Activated CD4-positive, alpha-beta T cell treated with anti-CD3 and anti-CD28 coated beads, Interleukin-10, Interleukin-2, amounts not matched to agents 100 ng/mL and 50 ng/mL, durations not matched to agents 16 hours and 8 hours (primary cell): ENCODE results near the gene ZNF266.

Source experiments
- DNase-seq: peaks from one replicate; pipeline ENCODE4 v3.0.0-alpha.2; 2020

ZNF266 gene

DNA sequence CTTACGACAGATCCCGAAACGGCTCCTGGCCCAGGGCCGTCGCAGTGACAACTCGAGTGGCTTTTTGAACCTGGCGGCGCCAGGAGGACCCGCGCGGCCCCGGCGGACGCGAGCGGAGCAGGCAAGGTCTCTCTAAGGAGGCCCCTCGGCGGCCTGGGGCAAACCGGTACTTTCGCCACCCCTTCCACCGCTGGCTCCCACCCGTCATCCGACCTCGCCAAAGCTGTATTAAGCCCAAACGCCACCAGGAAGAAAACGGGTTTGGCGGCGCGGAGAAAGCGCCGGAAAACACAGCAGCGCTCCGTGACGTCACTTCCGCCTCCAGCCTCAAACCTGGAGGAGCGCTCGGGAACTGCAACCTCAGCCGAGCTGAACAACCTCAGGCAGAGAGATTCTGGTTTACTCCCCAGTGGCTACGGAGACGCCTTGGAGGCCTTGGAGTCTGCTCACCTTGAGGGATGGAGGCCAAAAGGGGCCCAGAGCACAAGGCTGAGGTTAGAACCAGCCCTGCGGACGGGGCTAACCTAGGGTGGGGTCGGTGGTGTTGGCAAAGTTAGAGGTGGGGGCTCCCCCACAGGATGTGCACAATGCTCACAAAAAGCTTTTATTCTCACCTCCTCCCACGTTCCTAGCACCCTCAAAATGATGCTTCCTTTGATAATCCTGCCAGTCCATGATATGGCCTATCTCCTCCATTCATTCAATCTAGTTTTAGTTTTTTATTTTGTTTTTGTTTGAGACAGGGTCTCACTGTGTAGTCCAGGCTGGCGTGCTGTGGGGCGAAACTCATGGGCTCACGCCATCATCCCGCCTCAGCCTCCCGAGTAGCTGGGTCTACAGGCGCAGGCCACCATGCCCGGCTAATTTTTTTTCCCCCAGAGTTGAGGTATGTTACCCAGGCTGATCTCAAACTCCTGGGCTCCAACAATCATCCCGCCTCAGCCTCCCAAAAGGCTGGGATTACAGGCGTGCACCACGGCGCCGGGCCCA lies at the start of gene ZNF266:
ZNF266 (minus strand) TSS at position 295 of the 990 bp plus-strand sequence. CDS start 15,484 bp downstream, outside the sequence.
- peak; percentile 93 for DNase-seq

- no peak for DNase-seq
Measured at GRCh38 chr19:9485140-9485539, 49.8 kb upstream of the ZNF266 start.

DNA sequence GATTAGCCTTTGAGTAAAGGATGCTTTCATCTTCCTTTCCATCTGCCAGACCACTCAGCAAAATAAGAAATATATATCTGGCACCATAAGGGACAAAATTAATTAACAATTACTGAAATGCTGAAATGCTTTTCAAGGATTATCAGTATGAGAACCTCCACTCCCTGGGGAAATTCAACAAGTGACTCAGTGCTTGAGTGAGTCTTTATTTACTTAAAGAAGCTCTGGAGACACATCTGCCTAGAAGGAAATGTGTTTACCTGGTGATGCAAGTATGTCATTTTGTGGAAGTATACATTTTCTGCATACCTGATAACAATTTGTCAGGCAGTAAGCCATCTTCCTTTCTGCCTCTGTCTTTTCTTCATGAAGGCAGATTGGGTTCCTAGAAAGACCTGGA lies 39.6 kb upstream of the ZNF266 start:
- no peak for DNase-seq

DNA sequence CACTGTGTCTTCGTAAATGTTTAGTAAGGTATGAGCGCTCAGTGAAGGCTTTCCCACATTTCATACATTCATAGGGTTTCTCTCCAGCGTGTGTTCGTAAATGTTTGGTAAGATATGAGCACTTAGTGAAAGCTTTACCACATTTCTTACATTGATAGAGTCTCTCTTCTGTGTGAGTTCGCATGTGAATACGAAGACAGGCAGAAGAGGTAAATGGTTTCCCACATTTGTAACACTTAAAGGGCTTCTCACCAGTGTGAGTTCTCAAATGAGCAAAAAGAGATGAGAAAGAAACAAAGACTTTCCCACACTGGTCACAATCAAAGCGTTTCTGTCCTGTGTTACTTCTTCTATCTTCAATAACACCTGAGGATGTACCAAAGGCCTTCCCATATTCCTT lies 31.8 kb upstream of the ZNF266 start:
- DNase-seq, result no peak

DNA sequence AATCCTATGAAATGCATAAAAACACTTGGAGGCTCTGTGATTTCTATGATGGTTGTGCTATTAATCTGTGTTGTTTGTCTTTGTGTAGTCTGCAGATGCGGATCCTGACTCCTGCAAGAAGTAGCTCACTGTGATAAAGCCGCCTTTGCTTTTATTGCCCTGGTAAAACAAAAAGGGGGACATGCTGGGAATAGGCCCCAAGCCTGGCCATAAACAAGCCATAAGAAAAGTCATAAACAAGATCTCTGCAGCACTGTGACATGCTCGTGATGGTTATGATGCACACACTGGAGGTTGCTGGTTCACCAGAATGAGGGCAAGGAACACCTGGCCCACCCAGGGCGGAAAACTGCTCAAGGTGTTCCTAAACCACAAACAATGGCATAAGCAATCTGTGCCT lies 26.6 kb upstream of the ZNF266 start:
- no peak for DNase-seq

- no peak for DNase-seq
Measured at GRCh38 chr19:9456018-9456689, 20.8 kb upstream of the ZNF266 start.

DNA sequence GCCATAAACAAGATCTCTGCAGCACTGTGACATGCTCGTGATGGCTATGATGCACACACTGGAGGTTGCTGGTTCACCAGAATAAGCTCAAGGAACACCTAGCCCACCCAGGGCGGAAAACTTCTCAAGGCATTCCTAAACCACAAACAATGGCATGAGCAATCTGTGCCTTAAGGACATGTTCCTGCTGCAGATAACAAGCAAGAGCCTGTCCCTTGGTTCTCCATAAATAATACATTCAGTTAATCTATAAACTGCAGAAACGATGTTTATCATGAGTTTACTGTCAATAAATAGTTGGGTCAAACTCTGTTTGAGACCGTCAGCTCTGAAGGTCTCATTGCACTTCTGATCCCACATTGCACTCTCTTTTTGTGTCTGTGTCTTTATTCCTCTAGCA lies 18.6 kb upstream of the ZNF266 start:
- DNase-seq, result no peak

DNA sequence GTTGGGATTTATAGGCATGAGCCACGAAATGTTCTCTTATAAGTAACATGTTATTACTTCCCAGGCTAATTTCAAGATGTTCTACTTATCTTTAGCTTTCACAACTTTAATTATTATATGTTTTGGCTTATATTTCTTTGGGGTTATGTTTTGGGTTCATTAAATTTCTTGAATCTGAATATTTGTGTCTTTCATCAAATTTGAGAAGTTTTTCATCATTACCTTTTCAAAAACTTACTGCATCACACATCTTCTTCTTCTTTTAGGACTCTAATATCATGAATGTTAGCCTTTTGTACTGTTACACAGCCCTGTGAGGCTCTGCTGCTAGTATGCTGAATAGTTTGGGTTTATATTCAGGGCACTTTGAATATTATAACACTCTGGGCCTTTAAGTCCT lies 9.7 kb upstream of the ZNF266 start:
- no peak for DNase-seq

DNA sequence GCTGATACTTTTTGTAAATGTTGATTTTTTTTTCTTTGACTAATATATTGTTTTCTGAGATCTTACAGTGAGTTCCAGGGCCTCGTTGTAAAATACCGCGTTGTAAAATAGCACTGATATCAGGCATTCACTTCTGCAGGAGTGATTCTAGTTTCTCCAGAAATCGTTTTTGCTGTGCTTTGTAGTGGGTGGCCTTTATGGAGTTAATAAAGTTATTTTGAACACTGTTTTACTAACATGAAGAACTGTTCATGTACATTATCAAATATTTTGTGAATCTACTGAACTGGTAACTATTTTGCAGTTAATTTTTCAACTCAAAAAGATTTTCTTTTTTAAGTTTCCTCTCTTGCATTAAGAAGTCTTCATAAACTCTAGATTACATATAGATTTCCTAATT lies 985 bp upstream of the ZNF266 start:
- DNase-seq, result no peak

GRCh38 chr19:9431475-9431874 lies 3.9 kb downstream of the ZNF266 start:
- peak; percentile 17 for DNase-seq

- DNase-seq, result no peak
Measured at GRCh38 chr19:9430444-9430843, 4.9 kb downstream of the ZNF266 start.

DNA sequence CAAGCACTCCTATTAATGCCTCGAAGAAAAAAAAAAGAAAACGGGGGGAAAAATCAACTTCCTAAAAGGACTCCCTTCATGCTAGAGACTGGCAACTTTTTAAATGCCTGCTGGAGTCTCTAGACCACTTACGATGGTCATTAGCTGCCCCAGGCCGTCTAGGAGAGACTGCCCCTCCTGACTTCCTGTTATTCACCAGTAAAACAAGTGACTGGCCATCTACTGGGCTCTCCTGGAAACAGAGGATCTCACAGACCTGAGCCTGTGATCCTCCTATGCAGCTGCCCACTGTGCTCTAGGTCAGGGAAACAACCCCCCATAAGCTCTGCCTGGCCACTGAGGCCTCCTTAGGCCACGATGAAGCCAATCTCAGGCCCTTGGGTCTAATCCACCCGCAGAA lies 7.4 kb downstream of the ZNF266 start:
- DNase-seq, result no peak

- DNase-seq, result no peak
Measured at GRCh38 chr19:9413240-9413954, 22.0 kb downstream of the ZNF266 start.

- DNase-seq, result no peak
Measured at GRCh38 chr19:9407827-9408226, 27.5 kb downstream of the ZNF266 start.

DNA sequence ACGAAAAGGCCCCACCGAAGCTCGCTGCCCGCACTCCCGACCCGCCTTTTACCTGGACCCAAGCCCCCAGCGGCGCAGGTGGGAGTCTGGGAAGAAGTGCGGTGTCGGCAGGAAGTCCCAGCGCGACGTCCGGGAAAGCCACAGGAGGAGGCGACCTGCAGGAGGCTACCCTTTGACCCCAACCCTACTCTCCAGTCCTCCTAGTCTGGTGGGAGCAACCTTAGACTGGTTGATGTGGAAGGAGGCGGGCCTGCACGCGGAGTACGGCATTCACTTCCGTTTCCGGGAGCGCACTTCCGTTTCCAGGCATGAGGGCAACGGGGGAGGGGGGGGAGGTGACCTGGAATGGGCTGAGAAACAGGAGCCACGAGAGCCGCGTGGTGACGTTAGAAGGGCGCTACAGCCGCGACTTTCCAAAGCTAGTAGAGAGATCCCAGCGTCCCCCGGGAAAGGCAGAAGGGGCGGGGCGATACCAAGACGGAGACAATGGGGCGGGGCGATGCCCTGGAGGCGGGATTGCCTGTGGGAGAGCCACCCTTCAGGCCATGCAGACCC lies 28.5 kb downstream of the ZNF266 start:
- DNase-seq, result peak; percentile 30

DNA sequence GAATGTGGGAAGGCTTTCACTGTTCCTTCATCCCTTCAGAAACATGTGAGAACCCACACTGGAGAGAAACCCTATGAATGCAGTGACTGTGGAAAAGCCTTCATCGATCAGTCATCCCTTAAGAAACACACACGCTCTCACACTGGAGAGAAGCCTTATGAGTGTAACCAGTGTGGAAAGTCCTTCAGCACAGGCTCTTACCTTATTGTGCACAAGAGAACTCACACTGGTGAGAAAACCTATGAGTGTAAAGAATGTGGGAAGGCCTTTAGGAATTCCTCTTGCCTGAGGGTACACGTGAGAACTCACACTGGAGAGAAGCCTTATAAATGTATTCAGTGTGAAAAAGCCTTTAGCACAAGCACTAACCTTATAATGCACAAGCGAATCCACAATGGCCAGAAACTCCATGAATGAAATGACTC lies 54.0 kb downstream of the ZNF266 start:
- DNase-seq, result no peak

DNA sequence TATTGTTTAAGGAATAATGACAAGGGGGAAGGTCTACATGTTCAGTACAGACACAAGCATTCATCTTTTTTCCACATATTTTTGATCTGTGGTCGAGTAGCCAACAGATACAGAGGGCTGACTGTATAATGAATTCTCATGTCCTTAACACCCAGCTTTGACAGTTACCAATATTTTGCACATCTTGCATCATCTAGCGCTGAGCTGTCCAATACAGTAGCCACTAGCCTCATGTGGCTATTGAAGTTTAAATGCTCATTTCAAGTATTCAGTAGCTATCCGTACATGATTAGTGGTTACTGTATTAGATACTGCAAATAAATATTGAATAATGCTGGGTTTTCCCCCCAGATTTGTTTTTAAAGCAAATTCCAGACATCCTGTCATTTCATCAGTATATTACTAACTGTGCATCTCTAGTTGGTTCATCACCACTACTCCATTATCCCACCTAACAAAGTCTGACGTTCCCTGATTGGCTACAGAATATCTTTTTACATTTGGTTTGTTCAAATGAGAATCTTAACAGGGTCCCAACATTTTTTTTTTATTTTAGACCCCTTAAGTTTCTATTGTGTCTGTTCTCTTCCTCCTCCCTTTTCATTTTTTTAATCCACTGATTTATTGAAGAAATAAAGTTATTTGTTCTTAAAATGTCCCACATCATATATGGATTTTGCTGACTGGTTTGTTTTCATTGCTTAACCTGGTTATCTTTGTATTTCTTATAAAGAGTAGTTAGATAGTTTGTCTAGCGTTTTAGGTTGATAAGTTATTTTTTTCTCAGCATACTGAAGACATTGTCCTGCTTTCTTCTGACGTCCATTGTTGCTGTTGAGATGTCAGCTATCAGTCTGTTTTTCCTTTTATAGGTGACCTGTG lies 64.4 kb downstream of the ZNF266 start:
- DNase-seq, result no peak

DNA sequence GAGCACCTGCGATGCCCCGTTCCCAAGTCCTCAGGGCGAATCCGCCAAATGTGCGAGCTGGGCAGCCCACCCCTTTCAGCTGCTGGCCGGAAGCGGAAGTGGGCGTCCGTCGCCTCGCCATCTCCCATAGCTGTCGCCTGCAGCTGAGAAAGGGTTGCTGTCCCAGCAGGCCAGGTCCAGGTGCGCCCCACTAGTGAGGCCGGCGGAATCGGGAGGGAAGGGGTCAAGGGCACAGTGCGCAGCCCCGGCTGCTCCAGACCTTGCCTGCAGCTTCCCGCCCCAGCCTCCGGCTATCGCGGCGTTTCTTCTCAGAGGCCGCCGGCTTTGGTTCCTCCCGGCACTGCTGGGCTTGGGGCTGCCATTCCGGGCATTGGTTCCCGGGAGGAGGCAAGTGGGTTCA lies 72.5 kb downstream of the ZNF266 start, which contains the start of gene ZNF177:
ZNF177 (plus strand) TSS at position 109 of the 400 bp plus-strand sequence. CDS start 15,299 bp downstream, outside the sequence.
- DNase-seq, result no peak
